Measurements from ENCODE around the gene PLAU.

Gene PLAU

DNA sequence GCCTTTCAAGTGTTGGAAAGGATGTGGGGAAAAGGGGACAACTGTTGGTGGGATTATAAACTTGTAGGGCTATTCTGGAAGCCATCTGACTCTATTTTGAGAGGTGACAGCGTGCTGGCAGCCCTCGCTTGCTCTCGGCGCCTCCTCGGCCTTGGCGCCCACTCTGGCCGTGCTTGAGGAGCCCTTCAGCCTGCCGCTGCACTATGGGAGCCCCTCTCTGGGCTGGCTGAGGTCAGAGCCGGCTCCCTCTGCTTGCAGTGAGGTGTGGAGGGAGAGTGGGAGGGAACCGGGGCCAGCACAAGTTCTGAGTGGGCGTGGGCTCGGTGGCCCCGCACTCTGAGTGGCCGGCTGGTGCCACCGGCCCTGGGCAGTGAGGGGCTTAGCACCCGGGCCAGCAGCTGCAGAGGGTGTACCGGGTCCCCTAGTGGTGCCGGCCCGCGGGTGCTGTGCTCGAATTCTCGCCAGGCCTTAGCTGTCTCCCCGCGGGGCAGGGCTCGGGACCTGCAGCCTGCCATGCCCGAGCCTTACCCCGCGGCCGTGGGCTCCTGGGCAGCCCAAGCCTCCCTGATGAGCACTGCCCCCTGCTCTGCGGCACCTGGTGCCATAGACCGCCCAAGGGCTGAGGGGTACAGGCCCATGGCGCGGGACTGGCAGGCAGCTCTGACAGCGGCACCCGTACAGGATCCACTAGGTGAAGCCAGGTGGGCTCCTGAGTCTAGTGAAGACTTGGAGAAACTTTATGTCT is 33.6 kb downstream of the PLAU start:
- no peak overlapping the region for H3K4me3 ChIP-seq (ENCODE audit: low read length)
- DNase-seq, result no peak
- H2AFZ ChIP-seq (ENCODE audit: low read length), result no peak overlapping the region
- H3K4me2 ChIP-seq (ENCODE audit: low read depth, low read length), result no peak overlapping the region
- H3K4me1 ChIP-seq (ENCODE audit: low read length), result no peaks in the 10 kb centered on the region
- no peaks in the 10 kb centered on the region for H3K79me2 ChIP-seq (ENCODE audit: low read length)
- no peaks in the 10 kb centered on the region for H3K36me3 ChIP-seq (replicated peaks; ENCODE audit: insufficient read depth, low read length)
- TF ChIP-seq EZH2phosphoT487 (IDR thresholded peaks at IDR 0.05; ENCODE audit: low read length), result no peak
- TF ChIP-seq EZH2 (optimal IDR thresholded peaks at IDR 0.05; ENCODE audit: low read depth, low read length), result no peak
- TF ChIP-seq, protein P1, sequence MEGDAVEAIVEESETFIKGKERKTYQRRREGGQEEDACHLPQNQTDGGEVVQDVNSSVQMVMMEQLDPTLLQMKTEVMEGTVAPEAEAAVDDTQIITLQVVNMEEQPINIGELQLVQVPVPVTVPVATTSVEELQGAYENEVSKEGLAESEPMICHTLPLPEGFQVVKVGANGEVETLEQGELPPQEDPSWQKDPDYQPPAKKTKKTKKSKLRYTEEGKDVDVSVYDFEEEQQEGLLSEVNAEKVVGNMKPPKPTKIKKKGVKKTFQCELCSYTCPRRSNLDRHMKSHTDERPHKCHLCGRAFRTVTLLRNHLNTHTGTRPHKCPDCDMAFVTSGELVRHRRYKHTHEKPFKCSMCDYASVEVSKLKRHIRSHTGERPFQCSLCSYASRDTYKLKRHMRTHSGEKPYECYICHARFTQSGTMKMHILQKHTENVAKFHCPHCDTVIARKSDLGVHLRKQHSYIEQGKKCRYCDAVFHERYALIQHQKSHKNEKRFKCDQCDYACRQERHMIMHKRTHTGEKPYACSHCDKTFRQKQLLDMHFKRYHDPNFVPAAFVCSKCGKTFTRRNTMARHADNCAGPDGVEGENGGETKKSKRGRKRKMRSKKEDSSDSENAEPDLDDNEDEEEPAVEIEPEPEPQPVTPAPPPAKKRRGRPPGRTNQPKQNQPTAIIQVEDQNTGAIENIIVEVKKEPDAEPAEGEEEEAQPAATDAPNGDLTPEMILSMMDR (IDR thresholded peaks at IDR 0.05; ENCODE audit: low read length), result no peak
- H3K27ac ChIP-seq (ENCODE audit: low read length), result no peak overlapping the region
- H3K9ac ChIP-seq (ENCODE audit: low read length), result no peak overlapping the region
- H3K9me3 ChIP-seq (replicated peaks; ENCODE audit: insufficient read depth, low read length), result no peaks in the 10 kb centered on the region
- H3K9me2 ChIP-seq (replicated peaks; ENCODE audit: insufficient read depth, low read length), result no peaks in the 10 kb centered on the region
- H3K27me3 ChIP-seq (replicated peaks; ENCODE audit: insufficient read depth, low read length), result no peaks in the 10 kb centered on the region
- no peaks in the 10 kb centered on the region for H3F3A ChIP-seq (ENCODE audit: insufficient read depth, low read length)
- H4K20me1 ChIP-seq (ENCODE audit: insufficient read depth, low read length), result no peaks in the 10 kb centered on the region

DNA sequence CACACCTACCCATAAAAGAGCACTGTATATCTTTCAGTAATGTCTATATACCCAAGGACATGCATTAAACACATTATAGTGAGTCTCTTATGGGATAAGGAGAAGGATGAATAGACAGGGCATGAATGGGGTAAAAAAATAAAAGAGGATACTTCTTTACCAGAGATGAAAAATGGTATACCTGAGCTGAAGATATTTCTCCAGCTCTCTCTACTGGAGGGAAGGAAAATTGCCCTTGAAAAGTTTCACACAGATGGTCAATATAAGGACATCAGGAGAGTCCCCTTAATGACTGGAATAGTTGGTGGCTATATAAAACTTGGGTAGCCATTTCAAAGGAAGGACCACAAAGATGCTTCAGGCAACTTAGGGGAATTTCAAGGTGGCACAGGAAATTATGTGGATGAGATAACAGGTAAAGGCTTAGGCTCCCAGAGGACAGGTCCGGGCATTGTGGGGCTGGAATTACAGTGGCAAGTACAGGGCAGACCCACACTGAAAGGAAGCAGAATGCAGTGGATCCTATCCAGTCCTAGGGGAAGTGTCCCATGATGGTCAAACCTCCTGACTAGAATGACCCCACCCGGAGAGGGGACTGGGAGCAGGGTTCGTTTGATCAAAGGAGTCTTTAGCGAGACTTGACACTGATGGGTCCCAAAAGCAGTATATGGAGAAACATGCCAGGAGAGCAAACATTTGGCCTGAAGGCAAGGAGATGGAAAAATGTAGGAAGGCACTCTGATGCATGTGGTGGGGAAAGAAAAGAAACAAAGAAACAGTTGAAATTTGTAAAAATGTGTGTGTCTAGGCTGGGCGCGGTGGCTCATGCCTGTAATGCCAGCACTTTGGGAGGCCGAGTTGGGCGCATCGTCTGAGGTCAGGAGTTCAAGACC is 35.6 kb downstream of the PLAU start:
- H3K79me2 ChIP-seq (ENCODE audit: low read length), result no peaks in the 10 kb centered on the region
- no peaks in the 10 kb centered on the region for H3K36me3 ChIP-seq (replicated peaks; ENCODE audit: insufficient read depth, low read length)
- no peaks in the 10 kb centered on the region for H3K4me1 ChIP-seq (ENCODE audit: low read length)
- H3K9ac ChIP-seq (ENCODE audit: low read length), result no peak overlapping the region
- no peak overlapping the region for H3K27ac ChIP-seq (ENCODE audit: low read length)
- H3K4me3 ChIP-seq (ENCODE audit: low read length), result no peak overlapping the region
- H3K9me3 ChIP-seq (replicated peaks; ENCODE audit: insufficient read depth, low read length), result no peaks in the 10 kb centered on the region
- H3K9me2 ChIP-seq (replicated peaks; ENCODE audit: insufficient read depth, low read length), result no peaks in the 10 kb centered on the region
- TF ChIP-seq, protein P1 (IDR thresholded peaks at IDR 0.05; ENCODE audit: low read length), result no peak
- TF ChIP-seq EZH2phosphoT487 (IDR thresholded peaks at IDR 0.05; ENCODE audit: low read length) (no peak), EZH2 (optimal IDR thresholded peaks at IDR 0.05; ENCODE audit: low read depth, low read length) (no peak)
- H3K4me2 ChIP-seq (ENCODE audit: low read depth, low read length), result no peak overlapping the region
- H3F3A ChIP-seq (ENCODE audit: insufficient read depth, low read length), result no peaks in the 10 kb centered on the region
- H2AFZ ChIP-seq (ENCODE audit: low read length), result no peak overlapping the region
- DNase-seq, result no peak
- H3K27me3 ChIP-seq (replicated peaks; ENCODE audit: insufficient read depth, low read length), result no peaks in the 10 kb centered on the region
- H4K20me1 ChIP-seq (ENCODE audit: insufficient read depth, low read length), result no peaks in the 10 kb centered on the region

GRCh38 chr10:73948947-73949633 is 38.2 kb downstream of the PLAU start:
- Histone ChIP-seq H3K4me1 (ENCODE audit: low read length) (no peaks in the 10 kb centered on the region), H3F3A (ENCODE audit: insufficient read depth, low read length) (no peaks in the 10 kb centered on the region), H3K9me3 (replicated peaks; ENCODE audit: insufficient read depth, low read length) (no peaks in the 10 kb centered on the region), H3K27me3 (replicated peaks; ENCODE audit: insufficient read depth, low read length) (no peaks in the 10 kb centered on the region), H3K9ac (ENCODE audit: low read length) (no peak overlapping the region), H4K20me1 (ENCODE audit: insufficient read depth, low read length) (no peaks in the 10 kb centered on the region), H3K4me3 (ENCODE audit: low read length) (no peak overlapping the region), H2AFZ (ENCODE audit: low read length) (no peak overlapping the region), H3K9me2 (replicated peaks; ENCODE audit: insufficient read depth, low read length) (no peaks in the 10 kb centered on the region), H3K36me3 (replicated peaks; ENCODE audit: insufficient read depth, low read length) (no peaks in the 10 kb centered on the region), H3K79me2 (ENCODE audit: low read length) (no peaks in the 10 kb centered on the region), H3K27ac (ENCODE audit: low read length) (no peak overlapping the region), H3K4me2 (ENCODE audit: low read depth, low read length) (no peak overlapping the region)
- no peak for DNase-seq
- TF ChIP-seq, protein P1 (IDR thresholded peaks at IDR 0.05; ENCODE audit: low read length), result no peak
- TF ChIP-seq EZH2 (optimal IDR thresholded peaks at IDR 0.05; ENCODE audit: low read depth, low read length) (no peak), EZH2phosphoT487 (IDR thresholded peaks at IDR 0.05; ENCODE audit: low read length) (no peak)

All from MM.1S (cell line).